ENCODE measurements around the gene LAMA2. TPM values are rescaled to one million over a fixed set of nuclear protein-coding genes. Genes with fewer than 3 reads are reported as not detected.

The LAMA2 gene
- total RNA-seq, 1 donor from 2014 or later = 185 TPM

DNA sequence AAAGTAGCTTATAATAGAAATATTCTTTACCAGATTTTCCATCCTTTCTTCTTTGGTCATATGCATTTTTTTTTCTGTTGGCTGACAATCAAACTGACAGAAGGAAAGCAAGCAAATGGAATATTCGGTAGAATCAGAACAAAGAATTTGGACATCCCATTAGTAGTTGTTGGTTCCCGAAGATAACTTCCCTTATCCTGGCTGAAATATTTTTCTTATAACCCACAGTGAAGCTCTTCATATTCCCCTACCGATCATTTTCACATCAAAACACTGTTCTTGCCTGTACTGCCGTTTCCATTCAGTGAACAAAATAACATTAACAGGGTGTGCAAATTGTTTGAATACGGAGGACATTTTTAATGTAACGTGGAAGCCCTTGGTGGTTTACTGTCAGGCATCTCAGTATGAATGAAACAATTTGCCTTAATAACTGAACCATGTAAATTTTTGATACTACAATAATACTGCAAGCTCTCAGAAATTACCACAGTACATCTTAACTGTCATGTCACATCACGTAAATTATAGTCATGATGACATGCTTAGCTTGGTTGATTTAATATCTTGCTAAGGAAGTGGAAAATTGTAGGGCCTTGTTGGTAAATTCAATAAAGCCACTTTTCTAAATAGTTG is 311.5 kb downstream of the LAMA2 start:
- H3K27me3 ChIP-seq (ENCODE audit: low read depth) = no peaks in the 10 kb centered on the region
- no peak overlapping the region for H3K4me3 ChIP-seq
- peaks cover 24% of the 10 kb centered on the region for H3K4me1 ChIP-seq
- H3K27ac ChIP-seq (replicated peaks) = peak overlapping the region; percentile 33
- intact Hi-C loops (cut with micrococcal nuclease) = no loop called here
- DNase-seq = no peak
- no peaks in the 10 kb centered on the region for H3K9me3 ChIP-seq (replicated peaks)
- H3K36me3 ChIP-seq = peaks cover 40% of the 10 kb centered on the region
- TF ChIP-seq, protein P1, sequence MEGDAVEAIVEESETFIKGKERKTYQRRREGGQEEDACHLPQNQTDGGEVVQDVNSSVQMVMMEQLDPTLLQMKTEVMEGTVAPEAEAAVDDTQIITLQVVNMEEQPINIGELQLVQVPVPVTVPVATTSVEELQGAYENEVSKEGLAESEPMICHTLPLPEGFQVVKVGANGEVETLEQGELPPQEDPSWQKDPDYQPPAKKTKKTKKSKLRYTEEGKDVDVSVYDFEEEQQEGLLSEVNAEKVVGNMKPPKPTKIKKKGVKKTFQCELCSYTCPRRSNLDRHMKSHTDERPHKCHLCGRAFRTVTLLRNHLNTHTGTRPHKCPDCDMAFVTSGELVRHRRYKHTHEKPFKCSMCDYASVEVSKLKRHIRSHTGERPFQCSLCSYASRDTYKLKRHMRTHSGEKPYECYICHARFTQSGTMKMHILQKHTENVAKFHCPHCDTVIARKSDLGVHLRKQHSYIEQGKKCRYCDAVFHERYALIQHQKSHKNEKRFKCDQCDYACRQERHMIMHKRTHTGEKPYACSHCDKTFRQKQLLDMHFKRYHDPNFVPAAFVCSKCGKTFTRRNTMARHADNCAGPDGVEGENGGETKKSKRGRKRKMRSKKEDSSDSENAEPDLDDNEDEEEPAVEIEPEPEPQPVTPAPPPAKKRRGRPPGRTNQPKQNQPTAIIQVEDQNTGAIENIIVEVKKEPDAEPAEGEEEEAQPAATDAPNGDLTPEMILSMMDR (IDR thresholded peaks at IDR 0.05; ENCODE audit: borderline replicate concordance) = no peak

DNA sequence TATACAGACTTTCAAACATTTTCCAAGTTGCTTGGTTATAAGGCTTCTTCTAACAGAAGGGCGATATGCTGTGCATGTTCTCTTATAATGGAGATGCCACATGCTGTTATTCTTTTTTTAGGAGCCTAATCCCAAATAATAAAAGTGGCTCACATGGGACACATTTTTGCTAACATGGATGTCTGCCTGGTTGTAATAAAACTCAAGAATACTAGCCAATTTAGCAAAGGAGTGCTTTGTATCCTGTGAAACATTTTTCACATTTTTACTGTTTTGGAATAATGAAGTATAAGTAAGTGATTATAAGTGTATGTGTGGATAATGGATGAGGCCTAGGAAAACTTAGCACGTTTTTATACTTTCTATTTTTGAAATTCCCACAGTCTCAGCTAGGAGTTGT is 312.2 kb downstream of the LAMA2 start:
- intact Hi-C loops (cut with micrococcal nuclease) = no loop called here
- H3K27me3 ChIP-seq (ENCODE audit: low read depth) = no peaks in the 10 kb centered on the region
- peaks cover 24% of the 10 kb centered on the region for H3K4me1 ChIP-seq
- TF ChIP-seq, protein P1 (IDR thresholded peaks at IDR 0.05; ENCODE audit: borderline replicate concordance) = no peak
- DNase-seq = no peak
- H3K9me3 ChIP-seq (replicated peaks) = no peaks in the 10 kb centered on the region
- peak overlapping the region; percentile 33 for H3K27ac ChIP-seq (replicated peaks)
- peaks cover 43% of the 10 kb centered on the region for H3K36me3 ChIP-seq
- H3K4me3 ChIP-seq = no peak overlapping the region

DNA sequence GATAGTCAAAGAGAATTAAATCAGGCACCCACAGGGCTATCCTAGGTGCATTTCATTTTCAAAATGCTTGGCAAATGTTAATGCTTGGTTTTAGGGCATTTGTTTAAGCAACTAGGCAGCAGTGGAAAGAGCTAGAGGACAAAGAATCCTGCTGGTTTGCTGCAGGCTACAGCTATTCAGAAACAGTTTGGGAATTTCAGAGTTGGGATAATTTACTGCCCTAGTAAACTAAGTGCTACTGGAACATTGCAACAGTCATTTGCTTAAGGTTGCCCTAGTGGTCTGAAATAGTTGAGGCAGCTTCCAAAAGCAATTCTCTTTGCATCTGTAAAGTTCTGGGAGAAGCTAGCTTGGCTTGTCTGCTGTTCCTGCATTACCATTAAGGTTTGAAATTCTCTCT is 312.7 kb downstream of the LAMA2 start:
- Histone ChIP-seq H3K9me3 (replicated peaks) (no peaks in the 10 kb centered on the region), H3K36me3 (peaks cover 38% of the 10 kb centered on the region), H3K4me1 (peaks cover 24% of the 10 kb centered on the region), H3K4me3 (no peak overlapping the region), H3K27me3 (ENCODE audit: low read depth) (no peaks in the 10 kb centered on the region), H3K27ac (replicated peaks) (peak overlapping the region; percentile 33)
- no peak for DNase-seq
- TF ChIP-seq, protein P1 (IDR thresholded peaks at IDR 0.05; ENCODE audit: borderline replicate concordance) = no peak
- intact Hi-C loops (cut with micrococcal nuclease) = no loop called here

DNA sequence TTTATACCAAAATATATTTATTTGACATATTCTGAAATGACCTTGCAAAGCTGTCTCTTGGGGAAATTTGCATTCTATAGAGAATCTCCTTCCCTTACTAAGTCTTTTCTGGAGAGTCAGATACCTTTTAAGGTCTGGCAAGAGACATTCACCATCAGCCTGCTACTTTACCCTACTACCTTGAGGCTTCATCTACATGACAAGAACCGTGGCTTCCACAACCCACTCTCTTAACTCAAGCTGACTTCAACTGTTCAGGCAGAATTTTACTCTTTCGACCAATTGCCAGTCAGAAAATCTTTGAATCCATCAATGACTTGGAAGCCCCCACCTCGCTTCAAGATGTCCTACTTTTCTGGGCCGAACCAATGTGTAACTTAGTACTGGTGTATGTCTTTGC is 314.2 kb downstream of the LAMA2 start:
- Histone ChIP-seq H3K4me3 (no peak overlapping the region), H3K36me3 (peaks cover 23% of the 10 kb centered on the region), H3K9me3 (replicated peaks) (no peaks in the 10 kb centered on the region), H3K27me3 (ENCODE audit: low read depth) (no peaks in the 10 kb centered on the region), H3K27ac (replicated peaks) (peak overlapping the region; percentile 27), H3K4me1 (peaks cover 31% of the 10 kb centered on the region)
- intact Hi-C loops (cut with micrococcal nuclease) = no loop called here
- TF ChIP-seq, protein P1 (IDR thresholded peaks at IDR 0.05; ENCODE audit: borderline replicate concordance) = no peak
- no peak for DNase-seq

DNA sequence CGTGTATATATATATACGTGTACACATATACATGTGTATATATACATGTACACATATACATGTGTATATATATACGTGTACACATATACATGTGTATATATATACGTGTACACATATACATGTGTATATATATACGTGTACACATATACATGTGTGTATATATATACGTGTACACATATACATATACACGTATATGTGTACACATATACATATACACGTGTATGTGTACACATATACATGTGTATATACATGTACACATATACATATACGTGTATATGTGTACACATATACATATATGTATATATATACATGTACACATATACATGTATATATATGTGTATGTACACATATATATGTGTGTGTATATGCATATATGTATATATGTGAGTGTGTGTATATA is 317.2 kb downstream of the LAMA2 start:
- Histone ChIP-seq H3K27me3 (ENCODE audit: low read depth) (no peaks in the 10 kb centered on the region), H3K36me3 (peaks cover 16% of the 10 kb centered on the region), H3K27ac (replicated peaks) (no peak overlapping the region), H3K4me3 (no peak overlapping the region), H3K4me1 (peaks cover 34% of the 10 kb centered on the region), H3K9me3 (replicated peaks) (no peaks in the 10 kb centered on the region)
- no peak for DNase-seq
- TF ChIP-seq, protein P1 (IDR thresholded peaks at IDR 0.05; ENCODE audit: borderline replicate concordance) = no peak
- intact Hi-C loops (cut with micrococcal nuclease) = no loop called here
